Cardiac muscle cell (in vitro differentiated cells and primary cell): ENCODE data around the gene CYCS. TPM values are rescaled to one million over a fixed set of nuclear protein-coding genes. Genes with fewer than 3 reads are reported as not detected.
A peak's percentile ranks its signal among the peaks of the same experiment; 100 is the strongest.

Source experiments
- DNase-seq, 2 donors: peaks; one replicate each; pipeline versions ENCODE4 v3.0.0 to v3.0.0-alpha.2; 2010 to 2017; ENCODE audit warnings: low read depth in 1 of 2, low spot score in 1 of 2
- H3K27ac ChIP-seq: fragments of 200-600 bp; sonication (generic); 2 replicates; pipeline ENCODE4 v1.5.1; 2016
- H3K27me3 ChIP-seq: fragments of 200-600 bp; sonication (generic); 2 replicates; pipeline ENCODE4 v1.6.0; 2016; ENCODE audit warnings: control low read depth
- H3K36me3 ChIP-seq: fragments of 200-600 bp; sonication (generic); 2 replicates; pipeline ENCODE4 v1.5.1; 2016; ENCODE audit warnings: control low read depth
- H3K4me1 ChIP-seq: fragments of 200-600 bp; sonication (generic); 2 replicates; pipeline ENCODE4 v1.8.1; 2017; ENCODE audit warnings: low read depth, mild to moderate bottlenecking, mixed run types
- H3K4me3 ChIP-seq: fragments of 200-600 bp; sonication (generic); 2 replicates; pipeline ENCODE4 v1.5.1; 2016; ENCODE audit warnings: mild to moderate bottlenecking
- H3K9me3 ChIP-seq: fragments of 200-600 bp; sonication (generic); 2 replicates; pipeline ENCODE4 v1.5.1; 2017; ENCODE audit warnings: low read depth, mild to moderate bottlenecking, control low read depth
- CTCF ChIP-seq: IDR thresholded peaks from 2 replicates; pipeline ENCODE4 v1.5.1; 2012; ENCODE audit warnings: low read depth, mild to moderate bottlenecking, low read length
- polyA plus RNA-seq: library from polyadenylated mRNA; unstranded; fragments of >200 nt; fragmentation: Nextera tagmentation; extraction: Ambion mirVana; gene quantifications from 2 replicates; pipeline ENCODE4 v1.2.1, GENCODE V29; 2016
- total RNA-seq: library from RNA; depleted of rRNA; stranded (reverse); fragments of >200 nt; gene quantifications from 2 replicates; pipeline ENCODE4 v1.2.3, GENCODE V29; 2016

CYCS gene
- total and polyA plus RNA-seq, 2 experiments from 2014 or later = 38.7 to 489 TPM

GRCh38 chr7:25077096-25077495 is 48.0 kb downstream of the CYCS start:
- no peaks in the 10 kb centered on the region for H3K4me1 ChIP-seq
- H3K4me3 ChIP-seq = no peak overlapping the region
- no peak for TF ChIP-seq CTCF
- no peaks in the 10 kb centered on the region for H3K9me3 ChIP-seq
- no peaks in the 10 kb centered on the region for H3K27me3 ChIP-seq
- DNase-seq = no peak
- no peak overlapping the region for H3K27ac ChIP-seq
- no peaks in the 10 kb centered on the region for H3K36me3 ChIP-seq

DNA sequence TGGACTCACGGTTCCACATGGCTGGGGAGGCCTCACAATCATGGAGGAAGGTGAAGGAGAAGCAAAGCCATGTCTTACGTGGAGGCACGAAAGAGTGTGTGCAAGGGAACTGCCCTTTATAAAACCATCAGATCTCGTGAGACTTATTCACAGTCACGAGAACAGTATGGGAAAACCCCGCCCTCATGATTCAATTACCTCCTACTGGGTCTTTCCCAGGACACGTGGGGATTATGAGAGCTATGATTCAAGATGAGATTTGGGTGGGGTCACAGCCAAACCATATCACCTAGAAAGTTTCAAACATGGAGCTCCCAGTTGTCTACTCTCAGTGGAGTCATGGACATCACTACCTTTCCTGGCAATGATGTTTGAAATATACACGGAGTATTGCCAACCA is 49.6 kb downstream of the CYCS start:
- no peak for DNase-seq
- no peaks in the 10 kb centered on the region for H3K4me1 ChIP-seq
- no peaks in the 10 kb centered on the region for H3K36me3 ChIP-seq
- no peaks in the 10 kb centered on the region for H3K9me3 ChIP-seq
- no peak overlapping the region for H3K27ac ChIP-seq
- no peaks in the 10 kb centered on the region for H3K27me3 ChIP-seq
- H3K4me3 ChIP-seq = no peak overlapping the region
- no peak for TF ChIP-seq CTCF

GRCh38 chr7:25073451-25073850 is 51.6 kb downstream of the CYCS start:
- H3K4me3 ChIP-seq = no peak overlapping the region
- no peaks in the 10 kb centered on the region for H3K36me3 ChIP-seq
- TF ChIP-seq CTCF = no peak
- H3K9me3 ChIP-seq = no peaks in the 10 kb centered on the region
- no peak overlapping the region for H3K27ac ChIP-seq
- no peaks in the 10 kb centered on the region for H3K4me1 ChIP-seq
- peak; percentile 23 to 35 for DNase-seq
- no peaks in the 10 kb centered on the region for H3K27me3 ChIP-seq

Other genes starting within 250 kb of the CYCS start
- gene OSBPL3, start 145.1 kb downstream of the CYCS start, total RNA-seq = 5.3 and 8.2 TPM in 2 replicates
- gene OSBPL3, start 145.1 kb downstream of the CYCS start, polyA plus RNA-seq = 3.3 and 7.5 TPM in 2 replicates
- gene NPVF, start 103.2 kb upstream of the CYCS start, total RNA-seq = not detected in 2 replicates
- not detected in 2 replicates for gene NPVF, start 103.2 kb upstream of the CYCS start, polyA plus RNA-seq